Stimulated activated CD8-positive, alpha-beta memory T cell treated with anti-CD3 and anti-CD28 coated beads, Interleukin-12 subunit alpha, Interleukin-12 subunit beta, amount 100 ng/mL, for 1 hour (primary cell): ENCODE measurements around the gene VPS36.
"Not testable (repeated sequence)": the region's sequence is repeated elsewhere in the genome, so short reads cannot be mapped to it uniquely, and the experiment has no call there.

Experiments
- DNase-seq: peaks from one replicate; pipeline ENCODE4 v3.0.0-alpha.2; 2020; ENCODE audit warnings: low read depth

Gene VPS36

GRCh38 chr13:52374873-52375411 lies 75.5 kb downstream of the VPS36 start:
- no peak for DNase-seq

DNA sequence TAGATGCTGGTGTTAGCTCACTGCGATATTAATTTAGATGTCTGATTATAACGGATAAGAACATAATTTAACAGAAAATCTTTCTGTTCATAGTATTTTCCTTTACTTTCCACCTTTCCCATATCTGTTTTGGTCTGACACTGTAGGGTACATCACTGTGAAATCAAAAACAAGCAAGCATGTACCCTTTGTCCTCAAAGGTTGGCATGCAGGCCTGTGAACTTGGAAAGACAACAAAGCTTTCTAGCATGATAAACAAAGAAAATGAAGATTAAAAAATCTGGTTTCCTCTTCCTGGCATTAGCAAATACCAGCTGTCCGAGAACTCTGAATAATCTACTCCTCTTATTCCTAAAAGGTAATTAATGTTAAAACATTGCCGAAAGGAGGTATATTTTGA lies 76.0 kb downstream of the VPS36 start:
- DNase-seq: no peak

GRCh38 chr13:52373277-52373676 lies 77.2 kb downstream of the VPS36 start:
- DNase-seq: not testable (repeated sequence)

GRCh38 chr13:52371736-52372247 lies 78.6 kb downstream of the VPS36 start:
- no peak for DNase-seq

- no peak for DNase-seq
Observed at GRCh38 chr13:52366291-52366690, 84.1 kb downstream of the VPS36 start.
